NCI-H2171 (cell line): ENCODE results near the gene DNAJC6.
"Not testable (repeated sequence)": the region's sequence is repeated elsewhere in the genome, so short reads cannot be mapped to it uniquely, and the experiment has no call there.

Experiments
- DNase-seq: peaks from one replicate; lab custom pipeline; 2025; lab: John Stamatoyannopoulos, UW

DNAJC6 gene

DNA sequence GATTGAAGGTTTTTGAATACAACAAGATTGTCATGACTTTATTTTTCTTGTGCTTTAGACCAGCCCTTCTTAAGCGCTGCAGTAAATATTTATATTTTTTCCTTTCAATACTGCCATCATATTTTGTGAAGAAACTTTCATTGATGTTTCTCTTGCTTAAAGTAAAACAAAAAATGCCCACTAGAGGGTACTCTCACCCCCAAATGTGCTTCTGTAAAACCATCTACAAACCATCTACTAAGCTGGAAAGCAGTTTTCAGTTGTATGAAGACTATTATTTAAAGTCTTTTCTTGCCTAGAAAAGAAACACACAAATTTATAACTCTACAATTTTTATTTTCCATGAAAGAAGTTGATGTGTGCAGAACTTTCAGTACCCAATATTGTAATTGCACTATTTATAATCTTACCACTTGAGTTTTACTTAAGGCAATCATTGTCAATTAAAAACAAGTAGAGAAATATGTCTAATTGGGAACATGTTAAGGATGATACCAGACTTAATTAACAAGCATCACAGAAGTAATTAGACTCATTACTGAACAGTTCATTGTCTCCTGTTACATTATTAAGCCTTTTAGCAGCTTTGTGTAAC, 121.9 kb downstream of the DNAJC6 start:
- peak; percentile 12 for DNase-seq

- DNase-seq, result no peak
Observed at GRCh38 chr1:65432918-65433317, 123.6 kb downstream of the DNAJC6 start.

DNA sequence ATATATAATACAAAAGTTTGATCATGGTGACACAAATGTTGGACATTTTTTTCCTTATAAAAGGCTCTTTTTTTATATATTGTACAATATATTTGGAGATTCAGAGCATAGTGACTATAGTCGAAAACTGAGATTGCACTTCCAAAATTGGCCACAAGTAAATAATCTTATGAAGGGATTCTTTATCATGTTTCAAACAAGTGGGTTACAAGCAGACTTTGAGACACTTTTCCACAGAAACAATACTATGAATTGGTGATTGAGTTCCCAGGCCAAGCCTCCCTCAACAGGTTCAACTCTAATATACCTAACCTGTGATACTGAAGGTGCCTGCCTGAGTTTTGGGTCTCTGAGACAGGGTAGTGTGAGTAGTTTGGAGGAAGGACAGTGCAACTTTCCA, 124.9 kb downstream of the DNAJC6 start:
- no peak for DNase-seq

GRCh38 chr1:65434760-65435159, 125.4 kb downstream of the DNAJC6 start:
- DNase-seq, result no peak

- no peak for DNase-seq
Observed at GRCh38 chr1:65435987-65436386, 126.6 kb downstream of the DNAJC6 start.

- DNase-seq, result no peak
Observed at GRCh38 chr1:65437616-65438015, 128.3 kb downstream of the DNAJC6 start.

DNA sequence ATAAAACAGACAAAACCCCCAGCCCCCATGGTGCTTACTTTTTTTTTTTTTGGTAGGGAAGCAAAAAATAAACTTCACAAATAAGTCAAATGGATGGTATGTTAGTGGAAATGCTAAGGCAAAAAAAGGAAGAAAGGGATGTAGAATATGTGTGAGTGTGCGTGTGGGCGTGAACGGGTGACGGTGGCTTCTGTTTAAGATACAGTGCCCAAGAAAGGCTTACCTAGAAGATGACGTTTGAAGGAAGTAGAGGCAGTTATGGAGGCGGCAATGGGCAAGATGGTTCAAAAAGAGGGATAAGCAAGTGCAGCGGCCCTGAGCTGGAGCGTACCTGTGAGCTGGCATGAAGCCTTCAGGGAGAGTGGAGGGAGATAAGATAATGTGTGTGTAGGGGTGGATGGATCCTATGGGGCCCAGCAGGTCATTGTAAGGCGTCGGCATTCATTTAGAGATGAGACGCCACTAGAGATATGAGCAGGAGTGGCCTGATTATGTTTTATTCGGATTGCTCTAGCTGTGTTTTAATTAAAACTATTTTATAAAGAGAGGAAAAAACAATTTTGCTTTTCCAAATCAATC, 131.1 kb downstream of the DNAJC6 start:
- no peak for DNase-seq

DNA sequence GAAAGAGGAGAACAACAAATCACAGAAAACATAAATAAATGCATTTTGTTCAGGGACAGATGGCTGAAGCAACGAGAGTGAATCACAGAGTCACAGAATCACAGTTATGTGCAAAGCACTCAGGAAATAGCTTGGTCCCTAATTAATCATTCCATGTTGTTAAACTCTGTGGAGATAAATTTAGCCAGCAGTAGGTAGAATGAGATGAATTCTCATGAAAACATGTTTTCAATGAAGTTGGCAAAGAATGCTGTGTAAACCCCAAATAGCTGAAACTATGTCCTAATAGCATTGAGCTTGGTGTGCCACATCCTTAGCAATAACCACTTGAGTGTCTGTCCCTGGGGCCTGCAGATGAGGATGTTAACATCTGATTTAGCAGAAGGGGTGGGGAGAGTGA, 131.6 kb downstream of the DNAJC6 start:
- no peak for DNase-seq

DNA sequence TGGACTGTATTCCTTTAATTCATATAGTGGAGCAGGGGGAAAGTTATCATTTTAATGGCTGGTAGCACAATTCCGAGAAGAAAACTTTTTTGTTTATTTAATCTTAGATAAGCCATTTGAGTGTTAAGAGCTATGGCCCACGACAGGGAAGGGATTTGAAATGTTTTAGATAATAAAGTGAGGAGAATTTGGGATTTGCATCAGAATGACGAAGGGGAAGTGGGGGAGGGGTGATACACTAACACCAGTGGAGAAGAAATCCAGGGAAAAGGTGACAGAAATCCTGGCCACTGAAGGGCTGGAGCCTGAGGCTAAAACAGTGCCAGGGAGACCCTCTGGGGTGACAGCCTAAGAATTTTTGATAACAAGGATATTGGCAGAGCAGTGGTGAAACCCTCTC, 132.1 kb downstream of the DNAJC6 start:
- DNase-seq, result no peak

DNA sequence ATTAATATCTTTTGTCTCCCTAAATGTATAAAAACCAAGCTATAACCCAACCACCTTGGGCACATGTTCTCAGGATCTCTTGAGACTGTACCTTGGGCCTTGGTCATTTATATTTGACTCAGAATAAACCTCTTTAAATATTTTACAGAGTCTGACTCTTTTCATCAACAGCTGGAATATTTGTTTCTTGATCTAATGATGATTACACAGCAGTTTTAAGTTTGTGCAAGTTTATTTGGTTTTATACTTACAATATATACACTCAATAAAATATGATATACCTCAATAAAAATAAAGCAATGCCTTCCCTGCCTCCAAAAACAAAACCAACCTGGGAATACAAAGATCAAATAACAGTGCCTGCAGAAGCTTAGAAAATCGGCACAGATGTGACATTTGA, 133.1 kb downstream of the DNAJC6 start:
- no peak for DNase-seq

DNA sequence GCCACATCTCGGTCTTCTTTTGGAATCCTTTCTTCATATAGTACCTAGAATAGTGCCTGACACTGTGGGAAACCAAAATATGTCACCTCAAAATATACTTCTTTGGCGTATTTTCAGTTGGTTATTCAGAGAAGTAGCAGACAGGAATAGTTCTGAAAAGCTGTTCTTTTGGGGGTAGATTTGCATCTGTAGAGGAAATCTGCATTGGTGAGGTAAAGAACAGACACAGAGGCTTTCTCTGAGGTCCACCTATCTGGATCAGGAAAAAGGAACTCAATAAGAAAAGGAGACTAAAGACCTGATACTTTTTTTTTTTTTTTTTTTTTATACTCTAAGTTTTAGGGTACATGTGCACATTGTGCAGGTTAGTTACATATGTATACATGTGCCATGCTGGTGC, 134.3 kb downstream of the DNAJC6 start:
- no peak for DNase-seq

DNA sequence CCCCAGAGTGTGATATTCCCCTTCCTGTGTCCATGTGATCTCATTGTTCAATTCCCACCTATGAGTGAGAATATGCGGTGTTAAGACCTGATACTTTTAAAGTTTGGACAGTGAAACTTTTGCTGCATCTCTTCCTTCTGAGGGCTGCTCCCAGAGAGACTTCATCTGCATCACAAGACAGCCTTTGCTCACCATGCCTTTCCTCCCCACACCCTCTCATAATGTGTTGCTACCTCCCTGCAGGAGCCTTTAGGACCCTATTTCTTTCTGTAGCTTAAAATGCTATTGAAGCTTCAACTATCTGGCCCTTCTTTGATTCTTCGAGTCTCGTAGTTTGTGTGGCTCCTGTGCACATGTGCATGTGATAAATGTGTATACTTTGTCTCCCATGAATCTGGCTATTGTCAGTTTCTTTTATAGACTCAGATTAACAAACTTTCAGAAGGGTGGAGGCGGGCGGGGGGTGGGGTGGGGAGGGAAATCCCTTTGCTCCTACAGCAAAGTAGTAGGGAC, 134.8 kb downstream of the DNAJC6 start:
- DNase-seq, result no peak

DNA sequence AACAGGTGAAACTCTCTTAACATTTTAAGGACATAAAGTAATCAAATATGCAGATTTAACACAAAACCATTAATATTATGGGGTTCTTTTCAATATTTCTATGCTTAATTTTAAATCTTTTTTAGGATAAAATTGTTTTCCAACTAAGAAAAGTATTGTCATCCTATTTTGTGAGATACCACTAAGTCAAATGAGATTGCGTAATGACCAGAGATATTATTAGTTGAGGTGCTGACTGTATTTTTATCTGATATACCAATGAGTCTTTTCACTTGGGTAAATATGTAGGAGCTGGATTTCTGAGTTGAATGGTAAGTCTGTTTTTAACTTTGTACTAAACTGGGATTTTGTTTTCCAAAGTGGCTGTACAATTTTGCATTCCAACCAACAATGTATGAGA, 136.5 kb downstream of the DNAJC6 start:
- DNase-seq, result no peak

DNA sequence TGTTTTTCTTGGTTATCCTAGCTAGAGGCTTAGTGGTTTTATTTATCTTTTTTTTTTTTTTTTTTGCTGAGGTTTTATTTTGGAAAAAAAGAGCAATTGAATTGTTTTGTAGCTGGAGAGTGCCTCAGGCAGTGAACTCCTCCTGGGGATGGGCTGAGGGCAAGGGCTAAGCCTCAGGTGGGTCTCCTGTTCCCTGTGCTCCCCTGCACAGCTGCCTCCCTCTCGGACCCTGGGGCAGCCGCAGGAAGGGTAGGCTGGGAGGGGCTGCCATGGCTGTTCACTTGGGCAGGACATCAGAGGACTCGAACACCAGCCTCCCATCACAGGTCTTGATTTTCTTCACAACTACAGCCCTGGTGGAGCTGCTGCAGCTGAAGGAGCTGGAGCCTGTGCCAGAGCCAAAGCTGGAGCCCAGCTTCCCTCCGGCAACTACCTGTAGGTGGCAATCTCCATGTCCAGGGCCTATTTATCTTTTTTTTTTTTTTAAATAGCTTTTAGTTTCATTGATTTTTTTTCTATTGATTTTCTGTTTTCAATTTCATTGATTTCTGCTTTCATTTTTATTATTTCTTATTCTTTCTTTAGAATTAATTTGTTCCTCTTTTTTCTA, 140.0 kb downstream of the DNAJC6 start:
- no peak for DNase-seq

GRCh38 chr1:65455678-65456077, 146.3 kb downstream of the DNAJC6 start:
- not testable (repeated sequence) for DNase-seq

DNA sequence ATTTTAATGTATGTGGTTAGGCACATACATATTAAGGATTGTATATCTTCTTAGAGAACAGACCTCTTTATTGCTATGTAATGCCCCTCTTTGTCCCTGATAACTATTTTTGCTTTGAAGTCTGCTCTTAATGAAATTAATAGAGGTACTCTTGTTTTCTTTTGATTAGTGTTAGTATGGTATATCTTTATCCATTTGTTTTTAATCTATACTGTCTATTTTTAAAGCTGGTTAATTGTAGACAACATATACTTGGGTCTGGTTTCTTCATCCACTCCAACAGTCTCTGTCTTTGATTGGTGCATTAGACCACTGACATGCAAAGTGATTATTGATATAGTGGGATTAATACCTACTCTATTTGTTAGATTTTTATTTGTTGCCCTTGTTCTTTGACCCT, 147.1 kb downstream of the DNAJC6 start:
- DNase-seq, result no peak

DNA sequence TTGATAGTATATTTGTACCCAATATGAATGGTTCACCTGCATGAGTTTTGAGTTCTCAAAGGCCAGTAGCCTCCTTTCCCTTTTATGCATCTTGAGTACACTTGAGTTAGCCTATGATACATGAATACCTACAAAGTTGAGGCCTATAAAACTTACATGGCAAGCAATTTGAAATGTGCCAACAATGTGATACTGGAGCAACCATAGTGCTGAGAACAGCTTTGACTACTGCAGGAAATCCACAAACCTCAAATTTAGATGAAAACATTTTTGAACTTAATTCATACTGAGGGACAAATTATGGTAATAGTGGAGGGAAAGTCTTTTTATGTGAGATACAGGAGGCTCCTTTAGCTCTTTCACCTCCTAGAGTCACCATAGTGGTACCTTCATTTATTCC, 148.5 kb downstream of the DNAJC6 start:
- no peak for DNase-seq

GRCh38 chr1:65458730-65459396, 149.5 kb downstream of the DNAJC6 start:
- DNase-seq, result no peak

GRCh38 chr1:65459397-65459768, 150.0 kb downstream of the DNAJC6 start:
- DNase-seq, result no peak
